Measurements from ENCODE around the gene DSG1.
"Not testable (repeated sequence)": the region's sequence is repeated elsewhere in the genome, so short reads cannot be mapped to it uniquely, and the experiment has no call there.

The DSG1 gene

DNA sequence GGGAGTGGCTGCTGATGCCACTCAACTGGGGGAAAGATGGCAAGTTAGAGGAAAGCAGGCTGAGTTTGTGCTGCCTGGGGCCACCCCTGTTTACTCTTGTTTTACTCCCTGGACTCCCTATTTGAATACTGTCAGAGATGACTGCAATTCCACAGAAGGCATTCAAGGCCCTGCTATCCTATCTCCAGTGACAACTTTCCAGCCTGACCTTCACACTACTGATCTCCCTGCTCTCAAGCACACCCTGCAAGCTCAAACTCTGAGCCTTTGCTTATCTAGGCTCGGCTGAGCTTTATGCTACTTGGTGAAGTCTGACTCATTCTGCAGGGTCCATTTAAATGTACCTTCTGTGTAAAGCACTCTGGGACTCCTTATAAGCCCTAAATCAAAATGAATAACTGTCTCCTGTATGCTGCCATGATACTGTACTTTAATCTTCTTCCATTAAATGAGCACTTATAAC lies 39.3 kb upstream of the DSG1 start:
- no peak for DNase-seq (ENCODE audit: extremely low read depth, low read depth)

DNA sequence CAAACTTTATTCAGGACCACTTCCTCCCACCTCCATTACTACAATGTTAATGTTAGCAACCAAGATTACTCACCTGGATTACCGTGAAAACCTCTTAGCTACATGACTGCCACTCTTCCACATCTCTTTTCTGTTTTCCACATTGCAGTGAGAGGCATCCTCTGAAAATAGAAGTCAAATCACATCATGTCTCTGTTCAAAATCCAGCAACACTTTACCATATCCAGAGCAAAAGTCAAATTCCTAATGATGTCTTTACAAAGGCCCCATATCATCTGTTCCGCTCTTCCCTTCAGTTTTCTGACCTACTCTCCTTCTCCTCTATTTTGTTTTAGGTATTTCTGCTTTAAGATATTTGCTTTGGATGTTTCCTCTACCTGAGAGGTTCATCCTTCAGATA lies 37.5 kb upstream of the DSG1 start:
- no peak for DNase-seq (ENCODE audit: extremely low read depth, low read depth)
- TF ChIP-seq, protein P1, sequence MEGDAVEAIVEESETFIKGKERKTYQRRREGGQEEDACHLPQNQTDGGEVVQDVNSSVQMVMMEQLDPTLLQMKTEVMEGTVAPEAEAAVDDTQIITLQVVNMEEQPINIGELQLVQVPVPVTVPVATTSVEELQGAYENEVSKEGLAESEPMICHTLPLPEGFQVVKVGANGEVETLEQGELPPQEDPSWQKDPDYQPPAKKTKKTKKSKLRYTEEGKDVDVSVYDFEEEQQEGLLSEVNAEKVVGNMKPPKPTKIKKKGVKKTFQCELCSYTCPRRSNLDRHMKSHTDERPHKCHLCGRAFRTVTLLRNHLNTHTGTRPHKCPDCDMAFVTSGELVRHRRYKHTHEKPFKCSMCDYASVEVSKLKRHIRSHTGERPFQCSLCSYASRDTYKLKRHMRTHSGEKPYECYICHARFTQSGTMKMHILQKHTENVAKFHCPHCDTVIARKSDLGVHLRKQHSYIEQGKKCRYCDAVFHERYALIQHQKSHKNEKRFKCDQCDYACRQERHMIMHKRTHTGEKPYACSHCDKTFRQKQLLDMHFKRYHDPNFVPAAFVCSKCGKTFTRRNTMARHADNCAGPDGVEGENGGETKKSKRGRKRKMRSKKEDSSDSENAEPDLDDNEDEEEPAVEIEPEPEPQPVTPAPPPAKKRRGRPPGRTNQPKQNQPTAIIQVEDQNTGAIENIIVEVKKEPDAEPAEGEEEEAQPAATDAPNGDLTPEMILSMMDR (IDR thresholded peaks at IDR 0.05; ENCODE audit: low read depth, low read length): no peak

More for the DNA sequence above, 39.3 kb upstream of the DSG1 start:
- TF ChIP-seq, protein P1 (IDR thresholded peaks at IDR 0.05; ENCODE audit: low read depth, low read length): no peak

DNA sequence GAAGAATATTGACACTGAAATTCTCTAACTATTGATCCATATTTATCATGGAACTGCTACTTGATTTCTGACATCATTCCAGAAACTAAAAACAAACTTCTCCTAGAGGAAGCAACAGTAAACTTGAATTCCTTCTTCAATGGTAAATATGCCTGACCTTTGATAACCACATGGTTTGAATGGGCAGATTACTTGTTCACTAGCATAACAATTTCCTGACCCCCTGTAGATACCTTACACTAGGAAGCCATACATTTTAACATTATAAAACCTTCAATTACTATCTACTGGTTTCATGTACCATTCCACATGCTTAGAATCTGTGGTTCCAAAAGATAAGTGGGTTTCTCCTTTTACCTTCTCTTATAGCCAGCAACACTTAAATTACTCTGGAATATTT lies 36.5 kb upstream of the DSG1 start:
- no peak for DNase-seq (ENCODE audit: extremely low read depth, low read depth)
- TF ChIP-seq, protein P1 (IDR thresholded peaks at IDR 0.05; ENCODE audit: low read depth, low read length): no peak

DNA sequence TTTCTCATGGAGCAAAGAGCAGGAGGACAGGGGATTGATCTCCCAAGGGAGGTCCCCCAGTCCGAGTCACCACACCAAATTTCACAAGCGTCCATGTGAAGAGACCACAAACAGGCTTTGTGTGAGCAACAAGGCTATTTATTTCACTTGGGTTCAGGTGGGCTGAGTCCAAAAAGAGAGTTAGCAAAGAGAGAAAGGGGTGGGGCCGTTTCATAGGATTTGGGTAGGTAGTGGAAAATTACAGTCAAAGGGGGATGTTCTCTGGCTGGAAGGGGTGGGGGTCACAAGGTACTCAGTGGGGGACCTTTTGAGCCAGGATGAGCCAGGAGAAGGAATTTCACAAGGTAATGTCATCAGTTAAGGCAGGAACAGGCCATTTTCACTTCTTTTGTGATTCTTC lies 28.5 kb upstream of the DSG1 start:
- not testable (repeated sequence) for DNase-seq (ENCODE audit: extremely low read depth, low read depth)

DNA sequence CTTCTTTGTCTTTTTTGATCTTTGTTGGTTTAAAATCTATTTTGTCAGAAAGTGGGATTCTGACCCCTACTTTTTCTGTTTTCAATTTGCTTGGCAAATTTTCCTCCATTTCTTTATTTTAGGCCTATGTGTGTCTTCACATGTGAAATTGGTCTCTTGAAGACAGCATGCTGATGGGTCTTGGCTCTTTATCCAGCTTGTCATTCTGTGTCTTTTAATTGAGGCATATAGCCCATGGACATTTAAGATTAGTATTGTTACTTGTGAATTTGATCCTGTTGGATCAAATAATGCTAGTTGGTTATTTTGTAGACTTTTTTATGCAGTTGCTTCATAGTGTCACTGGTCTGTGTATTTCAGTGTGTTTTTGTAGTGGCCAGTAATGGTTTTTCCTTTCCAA lies 26.3 kb upstream of the DSG1 start:
- DNase-seq (ENCODE audit: extremely low read depth, low read depth): no peak
- TF ChIP-seq, protein P1 (IDR thresholded peaks at IDR 0.05; ENCODE audit: low read depth, low read length): no peak

DNA sequence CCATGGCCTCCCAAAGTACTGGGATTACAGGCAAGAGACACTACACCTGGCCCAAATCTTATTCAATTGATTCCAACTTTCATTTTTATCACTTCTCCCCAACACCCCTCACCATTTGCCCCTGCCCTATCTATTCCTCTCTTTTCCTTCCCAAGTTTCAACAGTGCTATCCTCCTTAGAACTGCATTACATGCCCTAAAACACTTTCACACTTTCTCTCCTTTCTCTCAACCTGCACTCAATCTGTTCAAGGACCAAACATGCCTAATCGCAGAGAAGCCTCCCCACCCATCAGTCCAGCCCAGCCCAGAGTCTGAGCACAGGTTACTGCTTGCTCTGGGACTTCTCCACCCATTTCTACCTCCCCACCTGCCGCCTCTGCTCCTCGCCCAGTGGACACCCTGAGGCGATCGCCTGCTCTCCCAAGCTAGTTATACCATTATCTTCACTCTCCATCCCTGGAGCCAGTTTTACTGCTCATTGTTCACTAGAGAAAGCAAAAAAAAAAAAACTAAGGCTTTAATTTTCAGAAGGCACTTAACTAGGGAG lies 23.7 kb upstream of the DSG1 start:
- TF ChIP-seq, protein P1 (IDR thresholded peaks at IDR 0.05; ENCODE audit: low read depth, low read length): no peak
- DNase-seq (ENCODE audit: extremely low read depth, low read depth): no peak

DNA sequence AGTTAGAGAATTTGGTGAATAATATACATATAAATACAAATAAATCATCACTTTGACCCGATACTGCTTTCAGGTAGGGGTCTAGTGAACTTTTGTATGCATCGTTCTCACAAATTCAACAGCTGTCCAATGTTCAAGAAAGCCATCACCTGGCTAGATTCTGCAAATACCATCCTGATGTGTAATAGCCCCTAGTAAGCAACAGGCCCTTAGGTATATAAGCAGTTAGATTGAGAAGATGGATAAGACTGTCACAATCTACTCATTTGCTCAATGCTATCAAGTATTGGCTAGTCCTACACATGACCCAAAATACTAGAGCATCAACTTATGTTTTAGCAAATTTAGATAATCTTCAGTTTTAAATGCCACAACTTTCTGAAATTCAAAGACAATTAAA lies 20.7 kb upstream of the DSG1 start:
- TF ChIP-seq, protein P1 (IDR thresholded peaks at IDR 0.05; ENCODE audit: low read depth, low read length): no peak
- DNase-seq (ENCODE audit: extremely low read depth, low read depth): no peak

DNA sequence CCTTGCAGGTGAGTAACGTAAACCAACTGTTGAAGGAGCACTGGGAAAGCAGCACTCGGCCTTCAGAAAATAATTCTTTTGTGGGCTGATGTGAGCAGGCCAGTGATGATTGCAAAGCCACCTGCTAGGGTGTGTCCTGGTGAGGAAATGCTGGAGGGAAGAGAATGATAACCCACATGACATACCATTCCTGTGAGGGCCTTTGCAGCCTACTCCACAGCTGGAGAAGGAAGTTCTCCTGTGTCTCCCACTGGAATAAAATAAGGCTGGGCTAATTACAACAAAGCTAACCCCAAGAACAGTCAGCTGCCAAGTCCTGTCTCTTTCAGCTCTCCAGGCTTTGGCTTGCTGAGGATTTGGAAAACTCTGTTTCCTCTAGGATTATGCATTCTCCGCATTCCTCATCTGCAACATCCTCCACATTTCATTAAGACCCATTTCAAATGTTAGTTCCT lies 16.7 kb upstream of the DSG1 start:
- DNase-seq (ENCODE audit: extremely low read depth, low read depth): no peak
- TF ChIP-seq, protein P1 (IDR thresholded peaks at IDR 0.05; ENCODE audit: low read depth, low read length): no peak

All from AG09319 (cell line).